Activated CD8-positive, alpha-beta memory T cell treated with anti-CD3 and anti-CD28 coated beads, Interleukin-2, amount 50 U/mL, for 1 hour (primary cell): ENCODE results near the gene ARFIP1.
"Not testable (repeated sequence)": the region's sequence is repeated elsewhere in the genome, so short reads cannot be mapped to it uniquely, and the experiment has no call there.

Experiments used
- DNase-seq: peaks from one replicate; pipeline ENCODE4 v3.0.0-alpha.2; 2020; ENCODE audit errors: extremely low read depth

Gene ARFIP1

GRCh38 chr4:152785639-152786615, 6.2 kb downstream of the ARFIP1 start:
- no peak for DNase-seq

- DNase-seq: no peak
Measured at GRCh38 chr4:152786627-152787026, 6.9 kb downstream of the ARFIP1 start.

DNA sequence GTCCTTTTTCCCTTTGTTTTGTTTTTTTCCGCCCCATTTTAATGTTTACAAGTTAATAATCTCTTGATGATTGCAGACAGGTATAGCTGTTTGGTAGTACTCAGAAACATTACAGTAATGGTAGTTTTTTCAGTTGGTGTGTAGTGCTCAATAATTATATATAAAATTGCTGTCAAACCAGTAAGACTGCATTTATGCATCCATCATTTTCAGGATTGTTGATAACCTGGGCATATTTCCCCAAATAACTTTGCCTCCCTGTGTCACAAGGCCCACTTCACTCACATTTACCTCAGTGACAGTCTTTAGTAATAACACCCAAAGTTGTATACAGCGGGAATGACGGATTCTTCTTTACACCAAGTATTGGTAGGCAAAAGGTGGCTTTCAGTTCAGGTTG, 16.1 kb downstream of the ARFIP1 start:
- no peak for DNase-seq

- DNase-seq: no peak
Measured at GRCh38 chr4:152803541-152803940, 23.8 kb downstream of the ARFIP1 start.

DNA sequence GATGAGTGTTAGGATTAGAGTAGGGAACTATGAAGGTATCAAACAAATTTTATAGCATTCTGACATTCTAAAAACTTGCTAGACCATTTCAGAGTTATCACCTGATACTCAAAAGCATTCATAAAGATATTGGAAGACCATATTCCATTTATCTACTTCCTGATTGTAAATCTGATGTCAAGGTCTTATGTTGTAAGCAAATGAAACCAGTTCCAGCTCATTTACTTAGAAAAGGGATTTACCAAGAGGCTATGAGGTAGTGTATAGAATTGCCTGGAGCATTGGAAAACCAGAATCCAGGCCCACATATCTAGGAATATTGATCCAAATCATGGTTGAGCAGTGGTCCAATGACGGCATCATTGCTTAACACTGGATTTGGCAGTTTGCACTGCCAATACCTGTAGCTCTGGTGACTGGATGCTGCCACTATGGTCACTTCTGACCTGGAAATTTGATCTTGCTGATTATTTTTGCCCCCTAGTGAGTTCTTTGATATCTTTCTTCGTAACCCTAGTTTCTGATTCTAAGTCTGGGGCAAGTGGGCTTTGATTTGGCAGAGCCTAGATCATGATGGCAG, 25.4 kb downstream of the ARFIP1 start:
- no peak for DNase-seq

DNA sequence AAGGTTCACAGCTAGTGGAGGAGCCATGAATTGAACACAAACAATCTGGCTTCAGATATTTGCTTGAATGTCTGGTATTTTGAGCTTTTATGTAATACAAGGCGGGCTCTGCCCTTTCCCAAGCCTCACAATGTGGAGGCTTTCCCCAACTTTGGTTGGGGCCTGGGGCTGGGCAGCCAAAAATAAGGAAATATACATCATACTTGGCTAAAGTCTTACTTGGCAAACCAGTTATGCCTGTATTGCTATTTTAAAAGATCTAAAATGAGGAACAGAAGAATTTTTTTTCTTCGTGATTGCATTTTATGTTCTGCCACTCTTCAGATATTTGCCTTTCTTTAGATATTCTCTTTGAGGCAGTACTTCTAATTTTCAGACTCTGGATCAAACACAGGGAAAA, 26.1 kb downstream of the ARFIP1 start:
- DNase-seq: no peak

DNA sequence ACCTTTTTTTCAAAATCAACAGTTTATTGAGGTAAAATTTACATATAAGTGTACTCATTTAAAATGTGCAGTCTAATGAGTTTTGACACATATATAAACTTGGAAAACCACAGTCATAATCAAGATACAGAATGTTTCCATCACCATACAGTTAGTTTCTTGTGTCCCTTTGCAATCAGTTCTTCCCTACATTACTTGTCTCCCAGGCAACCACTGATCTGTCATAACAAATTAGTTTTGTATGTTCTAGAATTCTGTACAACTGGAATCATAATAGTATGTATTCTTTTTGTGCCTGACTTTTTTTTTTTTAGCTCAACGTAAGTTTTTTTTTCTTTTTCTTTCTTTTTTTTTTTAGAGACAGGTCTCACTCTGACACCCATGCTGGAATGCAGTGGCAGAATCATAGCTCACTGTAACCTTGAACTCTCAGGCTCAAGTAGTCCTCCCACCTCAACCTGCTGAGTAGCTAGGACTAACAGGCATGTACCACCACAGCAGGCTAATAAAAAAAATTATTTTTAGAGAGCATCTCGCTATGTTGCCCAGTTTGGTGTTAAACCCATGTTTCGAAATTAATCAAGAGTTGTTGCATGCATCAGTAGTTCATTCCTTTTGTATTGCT, 26.9 kb downstream of the ARFIP1 start:
- no peak for DNase-seq

DNA sequence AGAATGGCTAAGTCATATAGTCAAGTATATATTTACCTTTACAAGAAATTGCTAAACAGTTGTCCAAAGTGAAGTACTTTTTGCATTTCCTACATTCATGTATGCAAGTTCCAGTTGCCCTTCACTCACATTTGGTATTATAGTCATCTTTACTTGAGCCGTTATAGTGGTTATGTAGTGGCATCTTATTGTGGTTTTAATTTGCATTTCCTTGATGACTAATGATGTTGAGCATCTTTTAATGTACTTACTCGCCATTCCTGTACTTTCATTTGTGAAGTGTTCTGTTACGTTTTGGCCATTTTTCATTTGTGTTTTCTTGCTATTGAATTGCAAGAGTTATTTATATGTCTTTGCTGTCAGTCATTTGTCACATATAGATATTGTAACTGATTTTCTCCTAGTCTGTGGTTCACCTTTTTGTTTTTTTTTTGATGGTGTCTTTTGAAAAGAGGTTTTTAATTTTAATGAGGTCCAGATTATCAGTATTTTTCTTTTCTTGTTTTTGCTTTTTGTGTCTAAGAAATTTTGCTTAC, 27.6 kb downstream of the ARFIP1 start:
- DNase-seq: no peak

- DNase-seq: no peak
Measured at GRCh38 chr4:152808670-152809069, 28.9 kb downstream of the ARFIP1 start.

DNA sequence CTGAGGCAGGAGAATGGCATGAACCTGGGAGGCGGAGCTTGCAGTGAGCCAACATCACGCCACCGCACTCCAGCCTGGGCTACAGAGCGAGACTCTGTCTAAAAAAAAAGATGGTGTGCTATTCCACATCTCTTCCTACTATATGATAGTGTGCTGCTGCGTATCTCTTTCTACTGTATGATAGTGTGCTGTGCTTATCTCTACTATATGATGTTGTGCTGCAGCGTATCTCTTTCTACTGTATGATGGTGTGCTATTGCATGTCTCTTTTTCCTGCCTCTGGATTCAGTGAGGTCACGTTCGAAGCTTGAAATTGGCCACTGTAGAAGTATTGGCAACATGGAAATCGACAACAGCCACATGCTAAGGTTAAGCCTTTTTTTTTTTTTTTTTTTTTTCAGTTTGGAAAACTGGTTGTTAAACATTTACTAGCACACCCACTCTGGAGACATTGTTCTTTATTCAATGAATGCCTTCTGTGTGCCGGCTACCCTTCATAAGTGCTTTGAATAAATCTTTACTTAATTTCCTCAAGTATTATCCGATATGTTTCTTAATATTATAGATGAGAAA, 31.0 kb downstream of the ARFIP1 start:
- DNase-seq: no peak

DNA sequence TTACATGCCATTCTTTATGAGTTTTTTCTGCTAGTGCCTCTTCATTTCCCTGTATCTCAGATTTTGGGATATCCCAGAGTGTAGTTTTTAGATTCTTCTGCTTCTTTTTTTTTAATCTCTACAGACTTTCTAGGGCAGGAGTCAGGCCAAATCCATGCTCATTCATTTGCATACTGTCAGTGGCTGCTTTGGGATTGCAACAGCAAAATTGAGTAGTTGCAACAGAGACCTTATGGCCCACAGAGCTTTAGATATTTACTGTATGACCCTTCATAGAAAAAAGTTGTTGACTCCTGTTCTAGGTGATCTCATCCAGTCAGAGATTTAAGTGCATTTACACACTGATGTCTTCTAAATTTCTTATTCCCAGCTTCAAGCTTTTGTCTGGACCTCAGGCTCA, 35.3 kb downstream of the ARFIP1 start:
- DNase-seq: no peak

DNA sequence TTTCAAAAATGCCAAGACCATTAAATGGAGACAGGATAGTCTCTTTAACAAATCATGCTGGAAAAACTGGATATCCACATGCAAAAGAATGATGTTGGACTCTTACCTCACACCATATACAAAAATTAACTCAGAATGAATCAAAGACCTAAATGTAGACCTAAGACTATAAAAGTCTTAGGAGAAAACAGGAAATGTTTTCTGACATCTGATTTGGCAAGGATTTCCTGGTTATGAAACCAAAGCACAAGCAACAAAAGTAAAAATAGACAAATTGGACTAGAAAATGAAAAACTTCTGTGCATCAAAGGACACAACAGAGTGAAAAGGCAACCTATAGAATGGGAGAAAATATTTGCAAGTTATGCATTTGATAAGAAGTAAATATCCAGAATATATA, 37.6 kb downstream of the ARFIP1 start:
- DNase-seq: no peak

DNA sequence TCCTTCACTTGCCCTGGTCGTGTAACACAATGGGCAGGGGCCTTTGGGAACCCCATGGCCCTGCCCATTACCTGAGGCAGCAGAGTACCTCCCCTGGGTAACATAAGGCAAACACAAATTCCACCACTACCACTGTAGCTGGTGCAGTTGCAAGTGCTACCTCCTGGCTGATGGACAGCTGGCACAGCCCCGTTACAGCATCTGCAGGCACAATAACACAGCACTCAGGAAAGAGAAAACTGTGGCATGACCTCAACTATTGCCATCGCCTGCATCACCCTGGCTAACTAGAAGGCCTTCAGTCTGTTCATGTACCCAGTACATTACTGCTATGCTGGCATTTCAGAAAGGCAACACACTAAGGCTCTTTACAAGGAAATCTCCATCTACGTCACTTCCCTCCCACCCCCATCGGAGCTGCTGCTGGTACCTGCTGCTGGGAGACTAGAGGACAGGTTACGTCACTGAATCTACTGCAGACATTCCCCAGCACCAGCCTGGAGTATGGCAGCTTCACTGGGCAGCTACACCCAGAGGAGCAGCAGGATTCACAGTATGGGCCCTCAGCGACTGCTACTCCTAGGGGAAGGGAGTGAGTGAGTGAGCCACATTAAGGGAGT, 39.4 kb downstream of the ARFIP1 start:
- no peak for DNase-seq

GRCh38 chr4:152820073-152820472, 40.3 kb downstream of the ARFIP1 start:
- DNase-seq: no peak

- DNase-seq: no peak
Measured at GRCh38 chr4:152822323-152822722, 42.6 kb downstream of the ARFIP1 start.

GRCh38 chr4:152824561-152824960, 44.8 kb downstream of the ARFIP1 start:
- no peak for DNase-seq

DNA sequence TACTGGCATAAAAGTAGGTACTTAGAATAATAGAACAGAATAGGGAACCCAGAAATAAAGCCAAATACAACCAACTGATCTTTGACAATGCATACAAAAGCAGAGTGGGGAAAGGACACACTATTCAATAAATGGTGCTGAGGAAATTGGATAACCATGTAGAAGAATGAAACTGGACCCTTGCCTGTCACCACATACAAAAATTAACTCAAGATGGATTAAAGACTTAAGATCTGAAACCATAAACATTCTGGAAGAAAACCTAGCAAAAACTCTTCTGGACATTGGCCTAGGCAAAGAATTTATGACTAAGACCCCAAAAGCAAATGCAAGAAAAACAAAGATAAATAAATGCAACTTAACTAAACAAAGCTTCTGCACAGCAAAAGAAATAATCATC, 45.6 kb downstream of the ARFIP1 start:
- no peak for DNase-seq

DNA sequence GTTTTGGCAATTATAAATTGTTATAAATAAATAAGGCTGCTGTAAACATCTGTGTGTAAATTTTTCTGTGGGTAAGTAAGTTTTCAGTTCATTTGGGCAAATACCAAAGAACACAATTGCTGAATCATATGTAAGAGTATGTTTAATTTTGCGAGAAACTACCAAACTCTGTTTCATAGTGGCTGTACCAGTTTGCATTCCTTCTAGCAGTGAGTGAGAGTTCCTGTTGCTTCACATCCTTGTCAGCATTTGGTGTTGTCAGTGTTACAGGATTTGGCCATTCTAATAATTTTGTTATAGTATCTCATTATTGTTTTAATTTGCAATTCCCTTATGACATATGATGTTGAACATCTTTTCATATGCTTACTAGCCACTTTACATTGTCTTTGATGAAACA, 48.4 kb downstream of the ARFIP1 start:
- no peak for DNase-seq

- no peak for DNase-seq
Measured at GRCh38 chr4:152831416-152831815, 51.7 kb downstream of the ARFIP1 start.

GRCh38 chr4:152836936-152837335, 57.2 kb downstream of the ARFIP1 start:
- no peak for DNase-seq

DNA sequence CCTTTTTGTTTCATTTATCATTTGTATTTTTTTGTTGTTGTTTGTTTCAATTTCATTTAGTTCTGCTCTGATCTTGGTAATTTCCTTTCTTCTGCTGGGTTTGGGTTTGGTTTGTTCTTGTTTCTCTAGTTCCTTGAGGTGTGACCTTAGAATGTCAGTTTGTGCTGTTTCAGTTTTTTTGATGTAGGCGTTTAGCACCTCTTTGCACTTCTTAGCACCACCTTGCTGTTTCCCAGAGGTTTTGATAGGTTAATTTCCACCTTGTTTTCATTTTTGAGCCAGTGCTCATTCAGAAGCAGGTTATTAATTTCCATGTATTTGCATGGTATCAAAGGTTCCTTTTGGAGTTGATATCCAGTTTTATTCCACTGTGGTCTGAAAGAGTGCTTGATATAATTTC, 60.0 kb downstream of the ARFIP1 start:
- not testable (repeated sequence) for DNase-seq
